Gastroesophageal sphincter (tissue), 3 donors: ENCODE measurements around the gene MYO18A.

Source experiments
- CTCF ChIP-seq, 4 experiments: fragments of 200-600 bp in 2 of 4; fragments of 450-650 bp in 2 of 4; sonication (generic) in 1 of 4; IDR thresholded peaks; one replicate each; pipeline ENCODE4 v1.5.1; 2017 to 2019; ENCODE audit warnings: antibody characterized with exemption in 4 of 4, mild to moderate bottlenecking in 2 of 4, moderate library complexity in 2 of 4
- EP300 ChIP-seq: sonication (generic); formaldehyde crosslinking; IDR thresholded peaks from one replicate; pipeline ENCODE4 v1.6.1; 2017; ENCODE audit warnings: antibody characterized with exemption, mild to moderate bottlenecking
- POLR2A ChIP-seq, 2 donors: fragments of 450-650 bp; IDR thresholded peaks; one replicate each; pipeline ENCODE4 v1.6.1; 2017; ENCODE audit warnings: antibody characterized with exemption in 2 of 2, mild to moderate bottlenecking in 2 of 2, moderate library complexity in 1 of 2

DNA sequence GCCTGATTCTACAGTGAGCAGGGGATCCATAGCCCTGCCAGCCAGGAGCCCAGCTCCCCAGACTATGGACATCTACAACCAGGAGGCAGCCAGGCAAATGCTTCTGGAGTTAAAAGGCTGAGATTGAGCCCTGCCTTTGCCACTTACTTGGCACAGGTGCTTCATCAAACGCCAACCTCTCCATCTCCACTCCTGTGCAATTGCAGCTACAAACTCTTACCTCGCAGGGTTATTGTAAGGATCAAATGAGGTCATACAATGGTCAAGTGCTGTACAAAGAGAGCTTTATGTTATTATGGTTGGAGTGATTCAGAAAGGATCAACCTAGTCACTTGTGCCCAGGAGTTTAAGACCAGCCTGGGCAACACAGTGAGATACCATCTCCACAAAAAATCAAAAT lies 9.8 kb upstream of the MYO18A start:
- no peak for TF ChIP-seq CTCF (IDR thresholded peaks at IDR 0.05)
- TF ChIP-seq POLR2A (IDR thresholded peaks at IDR 0.05): no peak
- no peak for TF ChIP-seq EP300
